SW480 (cell line): Measurements from ENCODE around the gene CCDC85C.

Experiments
- DNase-seq: peaks from one replicate; pipeline ENCODE4 v3.0.0-alpha.2; 2016; ENCODE audit warnings: low spot score

Gene CCDC85C

GRCh38 chr14:99556134-99556791 lies 47.7 kb downstream of the CCDC85C start:
- no peak for DNase-seq

GRCh38 chr14:99554757-99555531 lies 49.1 kb downstream of the CCDC85C start:
- no peak for DNase-seq

- no peak for DNase-seq
These were observed 49.8 kb downstream of the CCDC85C start for GRCh38 chr14:99554184-99554583.

GRCh38 chr14:99552572-99553216 lies 51.3 kb downstream of the CCDC85C start:
- peak; percentile 81 for DNase-seq

GRCh38 chr14:99552021-99552553 lies 51.9 kb downstream of the CCDC85C start:
- no peak for DNase-seq

- no peak for DNase-seq
These were observed 52.7 kb downstream of the CCDC85C start for GRCh38 chr14:99551034-99551922.

- DNase-seq: no peak
These were observed 53.5 kb downstream of the CCDC85C start for GRCh38 chr14:99550387-99550992.

- no peak for DNase-seq
These were observed 54.3 kb downstream of the CCDC85C start for GRCh38 chr14:99549684-99550083.

GRCh38 chr14:99548871-99549515 lies 55.0 kb downstream of the CCDC85C start:
- DNase-seq: no peak

- no peak for DNase-seq
These were observed 55.8 kb downstream of the CCDC85C start for GRCh38 chr14:99548255-99548654.

- DNase-seq: no peak
These were observed 57.6 kb downstream of the CCDC85C start for GRCh38 chr14:99546234-99546879.

- DNase-seq: no peak
These were observed 58.4 kb downstream of the CCDC85C start for GRCh38 chr14:99545586-99545985.

- DNase-seq: no peak
These were observed 59.0 kb downstream of the CCDC85C start for GRCh38 chr14:99544991-99545390.

- no peak for DNase-seq
These were observed 60.0 kb downstream of the CCDC85C start for GRCh38 chr14:99543985-99544384.

GRCh38 chr14:99543370-99543769 lies 60.6 kb downstream of the CCDC85C start:
- no peak for DNase-seq

- no peak for DNase-seq
These were observed 61.4 kb downstream of the CCDC85C start for GRCh38 chr14:99542566-99542965.

GRCh38 chr14:99541677-99542470 lies 62.1 kb downstream of the CCDC85C start:
- peak; percentile 41 for DNase-seq

- no peak for DNase-seq
These were observed 62.8 kb downstream of the CCDC85C start for GRCh38 chr14:99541211-99541610.
